PC-3 (cell line): Measurements from ENCODE around the gene MMD. TPM values are rescaled to one million over a fixed set of nuclear protein-coding genes. Genes with fewer than 3 reads are reported as not detected.

ENCODE experiments used
- ATAC-seq: fragments of 200-7000 bp; cut with Tn5 transposase; 2 replicates; pipeline ENCODE4 v1.9.1; 2020; ENCODE audit warnings: mild to moderate bottlenecking, moderate library complexity
- BruUV-seq: library from RNA; stranded (reverse); fragments of 400-500 nt; replicated peaks from 2 replicates; lab custom pipeline; 2021; lab: Mats Ljungman, UMichigan
- CTCF ChIA-PET: fragments of 300-600 bp; sonication (Branson Sonifier 250); formaldehyde crosslinking; loops from one replicate; lab custom pipeline; 2022; ENCODE audit warnings: antibody characterized with exemption; lab: Charles Lee
- POLR2A ChIA-PET: fragments of 300-600 bp; sonication (Branson Sonifier 250); formaldehyde crosslinking; loops from one replicate; lab custom pipeline; 2022; ENCODE audit warnings: antibody characterized with exemption; ENCODE audit not compliant: unreplicated experiment; lab: Charles Lee
- DNase-seq: peaks from one replicate; pipeline ENCODE4 v3.0.0-alpha.2; 2015
- H2AFZ ChIP-seq: fragments of 300-600 bp; sonication (generic); 2 replicates; pipeline ENCODE4 v1.6.0; 2016; ENCODE audit warnings: antibody characterized with exemption, low read length
- H3F3A ChIP-seq: fragments of 300-600 bp; sonication (generic); one replicate; pipeline ENCODE4 v1.6.0; 2017; ENCODE audit warnings: antibody characterized with exemption, low read length, control low read depth, mild to moderate bottlenecking; ENCODE audit not compliant: unreplicated experiment
- H3K27ac ChIP-seq: fragments of 300-600 bp; sonication (generic); 2 replicates; pipeline ENCODE4 v1.5.1; 2016; ENCODE audit warnings: mild to moderate bottlenecking, low read length
- H3K27me3 ChIP-seq: fragments of 300-600 bp; sonication (generic); 2 replicates; pipeline ENCODE4 v1.6.1; 2016; ENCODE audit warnings: low read length, mixed read lengths
- H3K36me3 ChIP-seq: fragments of 300-600 bp; sonication (generic); 2 replicates; pipeline ENCODE4 v1.6.1; 2016; ENCODE audit warnings: low read depth, mixed run types, low read length, mixed read lengths
- H3K4me1 ChIP-seq: fragments of 300-600 bp; sonication (generic); 2 replicates; pipeline ENCODE4 v1.5.1; 2016; ENCODE audit warnings: low read length; ENCODE audit not compliant: insufficient read depth
- H3K4me2 ChIP-seq: fragments of 300-600 bp; sonication (generic); 2 replicates; pipeline ENCODE4 v1.6.0; 2016; ENCODE audit warnings: low read length
- H3K4me3 ChIP-seq: fragments of 300-600 bp; sonication (generic); 2 replicates; pipeline ENCODE4 v1.5.1; 2016; ENCODE audit warnings: mild to moderate bottlenecking, low read length, mixed read lengths
- H3K79me2 ChIP-seq: fragments of 300-600 bp; sonication (generic); 2 replicates; pipeline ENCODE4 v1.6.1; 2017; ENCODE audit warnings: low read length, mixed read lengths
- H3K9ac ChIP-seq: fragments of 300-600 bp; sonication (generic); 2 replicates; pipeline ENCODE4 v1.6.0; 2016; ENCODE audit warnings: mild to moderate bottlenecking, low read length
- H3K9me2 ChIP-seq: fragments of 300-600 bp; sonication (generic); replicated peaks from 2 replicates; pipeline ENCODE4 v1.6.1; 2016; ENCODE audit warnings: mixed run types, low read length, mixed read lengths
- H3K9me3 ChIP-seq: fragments of 300-600 bp; sonication (generic); 2 replicates; pipeline ENCODE4 v1.6.1; 2016; ENCODE audit warnings: low read length, mixed read lengths
- H4K20me1 ChIP-seq: fragments of 300-600 bp; sonication (generic); 2 replicates; pipeline ENCODE4 v1.6.1; 2016; ENCODE audit warnings: low read length, mixed read lengths
- EZH2 ChIP-seq: fragments of 300-600 bp; sonication (generic); IDR thresholded peaks from one replicate; pipeline ENCODE4 v1.6.1; 2017; ENCODE audit warnings: antibody characterized with exemption, mild to moderate bottlenecking, low read length; ENCODE audit not compliant: unreplicated experiment
- EZH2phosphoT487 ChIP-seq: fragments of 300-600 bp; sonication (generic); IDR thresholded peaks from 2 replicates; pipeline ENCODE4 v1.6.1; 2018; ENCODE audit warnings: mild to moderate bottlenecking, antibody characterized with exemption, low read length, borderline replicate concordance
- intact Hi-C: fragments of 100-400 bp; cut with micrococcal nuclease; formaldehyde crosslinking; loops from 2 replicates; pipeline ENCODE4 v1.9.0; 2023
- total RNA-seq: library from RNA; depleted of rRNA; stranded (reverse); fragments of >200 nt; gene quantifications from 2 replicates; pipeline ENCODE4 v1.2.3, GENCODE V29; 2014
- TF ChIP-seq, protein P1 (sequence below): fragments of 300-600 bp; sonication (generic); conservative IDR thresholded peaks from 2 replicates; pipeline ENCODE4 v1.5.1; 2017; ENCODE audit warnings: antibody characterized with exemption, low read depth, mild to moderate bottlenecking, low read length

The MMD gene
- total RNA-seq, 1 experiment from 2014 or later, result 24.1 TPM

DNA sequence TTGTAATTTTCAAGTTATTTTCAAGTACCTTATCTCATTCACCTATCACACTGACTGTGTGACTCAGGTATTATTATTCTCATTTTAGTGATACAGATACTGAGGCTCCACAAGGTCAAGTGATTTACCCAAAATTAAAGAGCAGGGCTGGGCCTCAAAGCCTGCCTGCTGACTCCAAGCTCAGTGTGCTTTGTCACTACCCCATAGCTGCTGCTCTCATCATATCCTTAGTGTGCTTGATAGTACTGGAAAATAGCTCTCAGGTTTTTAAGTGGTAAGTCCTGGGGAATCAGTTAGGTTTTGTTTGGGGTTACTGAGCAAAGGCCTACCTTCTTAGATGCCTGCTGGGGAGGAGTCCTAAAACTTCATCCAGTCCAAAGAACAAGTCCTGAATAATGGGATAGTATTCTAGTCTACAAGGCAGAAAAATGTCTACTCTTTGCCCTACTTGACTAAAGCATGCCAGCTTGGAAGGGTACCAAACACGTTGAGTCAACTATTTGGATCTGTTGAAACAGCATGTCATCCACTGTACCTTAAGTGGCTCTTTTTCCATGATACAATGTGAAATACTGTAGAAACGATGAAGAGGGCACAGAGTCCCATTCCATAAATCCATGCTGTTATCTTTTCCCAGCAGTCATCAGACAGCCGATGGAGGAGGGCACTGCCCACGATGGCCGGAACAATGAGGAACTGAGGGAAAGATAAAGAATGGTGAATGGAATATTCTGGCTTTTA lies 10.7 kb downstream of the MMD start:
- Histone ChIP-seq H3K36me3 (peaks cover 29% of the 10 kb centered on the region), H3K9me2 (no peaks in the 10 kb centered on the region), H3K27ac (peak overlapping the region; percentile 29), H3K79me2 (no peaks in the 10 kb centered on the region), H3F3A (no peaks in the 10 kb centered on the region), H3K4me3 (no peak overlapping the region), H4K20me1 (no peaks in the 10 kb centered on the region), H3K9me3 (no peaks in the 10 kb centered on the region), H2AFZ (no peak overlapping the region), H3K27me3 (no peaks in the 10 kb centered on the region), H3K4me2 (peak overlapping the region; percentile 27), H3K9ac (no peak overlapping the region), H3K4me1 (peaks cover 24% of the 10 kb centered on the region)
- intact Hi-C loops, result loop anchor here (2.0 to 5.0 kb wide), 2 partner anchors 44 to 54 kb away; no protein-coding TSS in a partner anchor
- ATAC-seq, result peak; percentile 89
- peak; percentile 97 for DNase-seq
- BruUV-seq, result no TSS peak
- TF ChIP-seq, protein P1, sequence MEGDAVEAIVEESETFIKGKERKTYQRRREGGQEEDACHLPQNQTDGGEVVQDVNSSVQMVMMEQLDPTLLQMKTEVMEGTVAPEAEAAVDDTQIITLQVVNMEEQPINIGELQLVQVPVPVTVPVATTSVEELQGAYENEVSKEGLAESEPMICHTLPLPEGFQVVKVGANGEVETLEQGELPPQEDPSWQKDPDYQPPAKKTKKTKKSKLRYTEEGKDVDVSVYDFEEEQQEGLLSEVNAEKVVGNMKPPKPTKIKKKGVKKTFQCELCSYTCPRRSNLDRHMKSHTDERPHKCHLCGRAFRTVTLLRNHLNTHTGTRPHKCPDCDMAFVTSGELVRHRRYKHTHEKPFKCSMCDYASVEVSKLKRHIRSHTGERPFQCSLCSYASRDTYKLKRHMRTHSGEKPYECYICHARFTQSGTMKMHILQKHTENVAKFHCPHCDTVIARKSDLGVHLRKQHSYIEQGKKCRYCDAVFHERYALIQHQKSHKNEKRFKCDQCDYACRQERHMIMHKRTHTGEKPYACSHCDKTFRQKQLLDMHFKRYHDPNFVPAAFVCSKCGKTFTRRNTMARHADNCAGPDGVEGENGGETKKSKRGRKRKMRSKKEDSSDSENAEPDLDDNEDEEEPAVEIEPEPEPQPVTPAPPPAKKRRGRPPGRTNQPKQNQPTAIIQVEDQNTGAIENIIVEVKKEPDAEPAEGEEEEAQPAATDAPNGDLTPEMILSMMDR, result no peak
- TF ChIP-seq EZH2phosphoT487 (no peak), EZH2 (no peak)
- ChIA-PET CTCF (no interaction called here), POLR2A (interaction anchor here (0.6 kb wide), 1 partner anchor 97 kb away, joined by 4 read pairs; no protein-coding TSS in a partner anchor)

DNA sequence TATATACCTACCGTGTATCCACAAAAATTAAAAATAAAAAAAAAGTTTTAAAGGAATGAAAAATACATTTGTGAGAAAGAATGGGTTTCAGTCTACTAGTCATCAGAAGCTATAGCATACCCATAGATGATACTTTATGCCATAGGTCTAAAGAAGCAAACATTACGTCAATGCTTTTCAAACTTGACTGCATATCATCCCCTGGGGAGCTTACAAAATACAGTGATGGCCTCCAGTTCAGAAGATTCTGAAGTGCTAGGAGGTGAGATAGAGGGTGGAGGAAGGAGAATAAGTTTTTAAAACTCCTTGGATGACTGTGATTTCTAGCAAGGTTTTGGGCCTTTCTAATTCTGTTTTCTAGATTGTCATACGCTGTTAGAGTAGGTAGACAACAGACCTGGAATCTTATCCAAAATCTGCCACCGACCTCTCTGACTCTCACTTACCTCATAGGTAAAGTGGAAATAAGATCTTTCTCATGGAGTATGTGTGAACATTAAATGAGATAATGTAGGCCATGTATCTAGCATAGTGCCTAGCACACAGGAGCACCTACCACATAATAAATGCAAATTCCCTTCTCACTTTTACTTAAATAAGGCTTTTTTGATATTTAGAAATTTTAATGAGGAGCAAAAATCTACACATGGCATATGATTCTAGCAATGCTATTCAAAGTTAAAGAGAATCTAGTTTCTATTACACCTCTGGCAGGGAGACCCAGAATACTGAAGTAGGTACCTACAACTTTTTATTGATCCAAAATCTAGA lies 12.4 kb downstream of the MMD start:
- peaks cover 29% of the 10 kb centered on the region for H3K36me3 ChIP-seq
- POLR2A ChIA-PET, result no interaction called here
- no TSS peak for BruUV-seq

More for the DNA sequence above, 12.4 kb downstream of the MMD start:
- Histone ChIP-seq H4K20me1 (no peaks in the 10 kb centered on the region), H3K9me3 (no peaks in the 10 kb centered on the region), H3K9ac (no peak overlapping the region), H3K79me2 (no peaks in the 10 kb centered on the region), H3K27ac (no peak overlapping the region), H3K4me3 (no peak overlapping the region), H3K4me1 (peaks cover 24% of the 10 kb centered on the region), H3K9me2 (no peaks in the 10 kb centered on the region), H3F3A (no peaks in the 10 kb centered on the region), H3K4me2 (no peak overlapping the region), H3K27me3 (no peaks in the 10 kb centered on the region), H2AFZ (no peak overlapping the region)
- CTCF ChIA-PET, result no interaction called here
- intact Hi-C loops, result no loop called here
- no peak for TF ChIP-seq EZH2
- TF ChIP-seq, protein P1, result no peak
- no peak for TF ChIP-seq EZH2phosphoT487
- ATAC-seq, result no peak
- no peak for DNase-seq
